ENCODE data around the gene CD300LF.

GRCh38 chr17:74646231-74646630 is 66.5 kb downstream of the CD300LF start:
- TF ChIP-seq CTCF (IDR thresholded peaks at IDR 0.05; ENCODE audit: low read length) = peak; percentile 46
- TF ChIP-seq EZH2 (IDR thresholded peaks at IDR 0.05; ENCODE audit: borderline replicate concordance, low read length) = no peak

Data from OCI-LY1 (cell line).